Body of pancreas (tissue), 4 donors: ENCODE data around the gene EFNB1. TPM values are rescaled to one million over a fixed set of nuclear protein-coding genes. Genes with fewer than 3 reads are reported as not detected.
A peak's percentile ranks its signal among the peaks of the same experiment; 100 is the strongest.

Experiments used
- ATAC-seq: fragments of 150-250 bp; one replicate; pipeline ENCODE4 v1.9.1; 2016
- DNase-seq, 4 donors: peaks; one replicate each; pipeline ENCODE4 v3.0.0-alpha.2; 2019
- H3K27ac ChIP-seq, 4 donors: fragments of 200-600 bp; sonication (generic); 1 replicate in 3 of 4; 2 replicates in 1 of 4; pipeline versions ENCODE4 v1.5.1 to v1.6.1; 2016 to 2019; ENCODE audit warnings: mild to moderate bottlenecking in 1 of 4, mixed read lengths in 1 of 4, moderate library complexity in 1 of 4
- H3K27me3 ChIP-seq, 2 donors: fragments of 200-600 bp; sonication (generic); one replicate each; pipeline ENCODE4 v1.6.0; 2016; ENCODE audit warnings: mild to moderate bottlenecking in 1 of 2
- H3K36me3 ChIP-seq, 2 donors: fragments of 200-600 bp; sonication (generic); replicated peaks in 1 of 2; 2 replicates each; pipeline ENCODE4 v1.5.1; 2016; ENCODE audit warnings: low read depth in 2 of 2; ENCODE audit not compliant: insufficient read depth in 1 of 2
- H3K4me1 ChIP-seq: fragments of 200-600 bp; sonication (generic); one replicate; pipeline ENCODE4 v1.6.0; 2016
- H3K4me3 ChIP-seq, 2 donors: fragments of 200-600 bp; sonication (generic); 1 replicate in 1 of 2; 2 replicates in 1 of 2; pipeline ENCODE4 v1.5.1; 2016 to 2019
- H3K9me3 ChIP-seq, 3 donors: fragments of 200-600 bp; sonication (generic); 1 replicate in 2 of 3; 2 replicates in 1 of 3; pipeline ENCODE4 v1.5.1; 2016
- POLR2A ChIP-seq, 3 donors: fragments of 450-650 bp; IDR thresholded peaks; one replicate each; pipeline ENCODE4 v1.6.1; 2016; ENCODE audit warnings: antibody characterized with exemption in 3 of 3, mild to moderate bottlenecking in 2 of 3
- WGBS, 2 donors: methylation state at CpG; one replicate each; pipeline ENCODE4 v1.1.5; 2017; 5-methylcytosine and 5-hydroxymethylcytosine counted together
- intact Hi-C: fragments of 100-400 bp; cut with DNase I; formaldehyde crosslinking; loops from one replicate; pipeline ENCODE4 v1.15.1; 2023
- total RNA-seq, 2 donors: library from RNA; depleted of rRNA; stranded (reverse); fragments of >200 nt; gene quantifications; one replicate each; pipeline ENCODE4 v1.1.0, GENCODE V29; 2016
- TF ChIP-seq, protein P1 (sequence below), 7 experiments: fragments of 450-650 bp in 4 of 7; fragments of 200-600 bp in 3 of 7; sonication (generic) in 3 of 7; IDR thresholded peaks; one replicate each; pipeline ENCODE4 v1.5.1; 2016 to 2019; ENCODE audit warnings: antibody characterized with exemption in 7 of 7

The EFNB1 gene
- total RNA-seq, 2 donors from 2014 or later, result 10.9 to 12.5 TPM

DNA sequence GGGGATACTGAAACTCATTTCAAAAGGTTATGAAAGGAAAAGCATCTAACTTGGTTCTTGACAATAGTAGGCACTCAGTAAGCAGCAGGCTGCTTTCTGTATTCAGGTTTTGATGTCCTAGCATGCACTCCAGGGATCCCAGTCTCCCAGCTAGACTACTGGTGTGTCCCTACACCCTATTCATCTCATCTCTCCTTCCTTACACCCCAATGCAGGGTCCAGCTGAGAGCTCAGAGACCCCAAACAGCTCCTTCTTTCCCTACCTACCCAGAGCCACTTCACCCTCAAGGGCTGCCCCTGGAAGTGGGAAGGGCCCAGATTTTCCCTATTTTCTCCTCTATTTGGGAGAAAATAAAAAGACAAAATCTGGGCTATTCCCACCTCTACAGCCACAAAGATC, 1.6 kb upstream of the EFNB1 start:
- Histone ChIP-seq H3K9me3 (no peaks in the 10 kb centered on the region), H3K36me3 (no peaks in the 10 kb centered on the region), H3K27me3 (no peaks in the 10 kb centered on the region), H3K4me3 (no peak overlapping the region), H3K27ac (no peak overlapping the region), H3K4me1 (peaks cover 7% of the 10 kb centered on the region)
- intact Hi-C loops, result loop anchor here (5.0 to 10.0 kb wide), 2 partner anchors 235 to 398 kb away; no protein-coding TSS in a partner anchor
- DNase-seq, result no peak
- no peak for ATAC-seq
- TF ChIP-seq, protein P1, sequence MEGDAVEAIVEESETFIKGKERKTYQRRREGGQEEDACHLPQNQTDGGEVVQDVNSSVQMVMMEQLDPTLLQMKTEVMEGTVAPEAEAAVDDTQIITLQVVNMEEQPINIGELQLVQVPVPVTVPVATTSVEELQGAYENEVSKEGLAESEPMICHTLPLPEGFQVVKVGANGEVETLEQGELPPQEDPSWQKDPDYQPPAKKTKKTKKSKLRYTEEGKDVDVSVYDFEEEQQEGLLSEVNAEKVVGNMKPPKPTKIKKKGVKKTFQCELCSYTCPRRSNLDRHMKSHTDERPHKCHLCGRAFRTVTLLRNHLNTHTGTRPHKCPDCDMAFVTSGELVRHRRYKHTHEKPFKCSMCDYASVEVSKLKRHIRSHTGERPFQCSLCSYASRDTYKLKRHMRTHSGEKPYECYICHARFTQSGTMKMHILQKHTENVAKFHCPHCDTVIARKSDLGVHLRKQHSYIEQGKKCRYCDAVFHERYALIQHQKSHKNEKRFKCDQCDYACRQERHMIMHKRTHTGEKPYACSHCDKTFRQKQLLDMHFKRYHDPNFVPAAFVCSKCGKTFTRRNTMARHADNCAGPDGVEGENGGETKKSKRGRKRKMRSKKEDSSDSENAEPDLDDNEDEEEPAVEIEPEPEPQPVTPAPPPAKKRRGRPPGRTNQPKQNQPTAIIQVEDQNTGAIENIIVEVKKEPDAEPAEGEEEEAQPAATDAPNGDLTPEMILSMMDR (IDR thresholded peaks at IDR 0.05), result no peak
- no peak for TF ChIP-seq POLR2A (IDR thresholded peaks at IDR 0.05)

DNA sequence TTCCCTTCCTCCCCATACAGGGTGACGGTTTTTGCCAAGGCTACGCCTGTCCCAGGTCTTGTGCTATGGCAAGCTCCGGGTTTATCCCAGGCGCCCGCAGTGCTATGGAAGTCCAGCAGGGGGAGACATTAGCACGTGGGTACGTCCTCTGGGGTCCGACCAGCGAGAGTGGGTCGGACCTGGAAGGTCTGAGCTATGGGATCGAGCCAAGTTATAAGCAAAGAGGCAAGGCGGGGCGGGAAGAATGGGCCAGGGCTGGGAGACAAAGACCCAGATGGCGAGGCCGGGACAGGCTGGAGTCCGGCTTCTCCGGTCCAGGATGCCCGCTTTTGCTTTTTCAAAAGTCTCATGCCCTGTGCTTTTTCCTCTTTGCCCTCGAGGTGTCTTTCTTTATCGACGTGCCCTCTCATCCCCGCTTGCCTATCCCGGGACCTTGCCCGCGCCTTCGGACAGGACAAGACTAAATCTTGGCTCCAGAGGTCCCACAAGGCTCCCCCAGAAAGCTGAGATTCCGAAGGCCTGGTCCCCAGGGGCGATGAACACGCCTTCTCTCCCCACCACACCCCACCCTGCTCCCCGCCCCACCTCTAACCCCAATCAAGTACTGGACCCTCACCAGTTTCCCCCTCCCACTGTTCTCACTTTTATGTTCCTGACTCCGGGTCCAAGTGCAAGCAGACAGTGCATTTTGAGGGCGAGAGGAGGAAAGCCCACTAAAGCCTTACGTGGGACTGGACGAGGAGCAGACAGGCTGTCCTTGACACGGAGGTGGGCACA, 785 bp upstream of the EFNB1 start:
- Histone ChIP-seq H3K27ac (peak overlapping the region; percentile 6 to 74 (median 39)), H3K9me3 (no peaks in the 10 kb centered on the region), H3K27me3 (no peaks in the 10 kb centered on the region), H3K4me3 (no peak overlapping the region), H3K4me1 (peaks cover 7% of the 10 kb centered on the region), H3K36me3 (no peaks in the 10 kb centered on the region)
- TF ChIP-seq, protein P1 (IDR thresholded peaks at IDR 0.05), result peak; percentile 77 to 93 (median 89)
- no peak for TF ChIP-seq POLR2A (IDR thresholded peaks at IDR 0.05)
- intact Hi-C loops, result loop anchor here (5.0 to 10.0 kb wide), 2 partner anchors 234 to 397 kb away; no protein-coding TSS in a partner anchor
- peak; percentile 57 for ATAC-seq
- 2 to 10% methylated on average over 7 to 28 of the region's 35 CpGs for WGBS, 2 donors
- peak; percentile 83 to 89 (median 84) for DNase-seq

DNA sequence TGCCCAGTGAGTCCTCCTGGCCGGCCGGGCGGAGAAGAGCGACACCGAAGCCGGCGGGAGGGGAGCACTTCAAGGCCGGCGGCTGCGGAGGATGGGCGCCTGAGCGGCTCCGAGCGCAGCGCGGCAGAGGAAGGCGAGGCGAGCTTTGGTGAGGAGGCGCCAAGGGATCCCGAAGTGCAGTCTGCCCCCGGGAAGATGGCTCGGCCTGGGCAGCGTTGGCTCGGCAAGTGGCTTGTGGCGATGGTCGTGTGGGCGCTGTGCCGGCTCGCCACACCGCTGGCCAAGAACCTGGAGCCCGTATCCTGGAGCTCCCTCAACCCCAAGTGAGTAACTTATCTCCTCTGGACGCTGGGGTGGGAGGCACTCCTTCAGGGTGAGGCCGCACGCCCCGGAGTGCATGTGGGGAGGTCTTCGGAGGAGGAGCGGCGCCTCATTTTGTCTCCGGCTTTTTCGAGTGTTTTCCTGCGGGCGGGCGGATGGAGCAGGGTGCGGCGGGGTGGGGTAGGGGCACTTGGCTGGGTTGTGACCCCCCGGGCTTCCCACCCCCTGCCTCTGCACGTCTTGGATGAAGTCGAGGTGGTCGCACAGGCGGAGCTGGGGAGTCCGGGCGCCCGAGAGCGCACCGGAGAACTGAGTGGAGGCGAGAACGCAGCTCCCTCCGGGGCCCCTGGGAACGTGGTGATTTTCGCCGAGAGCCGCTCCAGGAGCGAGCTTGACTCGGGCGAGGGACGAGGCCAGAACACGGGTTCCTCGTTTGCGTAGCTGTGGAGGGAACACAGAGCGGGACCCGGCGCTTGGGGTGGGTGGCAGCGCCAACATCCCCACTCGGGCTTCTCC, 979 bp downstream of the EFNB1 start:
- no peaks in the 10 kb centered on the region for H3K27me3 ChIP-seq
- TF ChIP-seq, protein P1 (IDR thresholded peaks at IDR 0.05), result no peak
- peak overlapping the region in 3 of 4 donors; percentile 11 to 74 (median 62) for H3K27ac ChIP-seq
- H3K36me3 ChIP-seq, result no peaks in the 10 kb centered on the region
- intact Hi-C loops, result loop anchor here (5.0 to 10.0 kb wide), 3 partner anchors 233 to 458 kb away; no protein-coding TSS in a partner anchor
- DNase-seq, result peak in 2 of 4 donors; percentile 10 to 17
- 0 to 1% methylated on average over 12 to 60 of the region's 74 CpGs for WGBS, 2 donors
- peak; percentile 15 for ATAC-seq
- H3K4me3 ChIP-seq, result peak overlapping the region; percentile 28 to 46
- H3K4me1 ChIP-seq, result peaks cover 7% of the 10 kb centered on the region
- H3K9me3 ChIP-seq, result no peaks in the 10 kb centered on the region

DNA sequence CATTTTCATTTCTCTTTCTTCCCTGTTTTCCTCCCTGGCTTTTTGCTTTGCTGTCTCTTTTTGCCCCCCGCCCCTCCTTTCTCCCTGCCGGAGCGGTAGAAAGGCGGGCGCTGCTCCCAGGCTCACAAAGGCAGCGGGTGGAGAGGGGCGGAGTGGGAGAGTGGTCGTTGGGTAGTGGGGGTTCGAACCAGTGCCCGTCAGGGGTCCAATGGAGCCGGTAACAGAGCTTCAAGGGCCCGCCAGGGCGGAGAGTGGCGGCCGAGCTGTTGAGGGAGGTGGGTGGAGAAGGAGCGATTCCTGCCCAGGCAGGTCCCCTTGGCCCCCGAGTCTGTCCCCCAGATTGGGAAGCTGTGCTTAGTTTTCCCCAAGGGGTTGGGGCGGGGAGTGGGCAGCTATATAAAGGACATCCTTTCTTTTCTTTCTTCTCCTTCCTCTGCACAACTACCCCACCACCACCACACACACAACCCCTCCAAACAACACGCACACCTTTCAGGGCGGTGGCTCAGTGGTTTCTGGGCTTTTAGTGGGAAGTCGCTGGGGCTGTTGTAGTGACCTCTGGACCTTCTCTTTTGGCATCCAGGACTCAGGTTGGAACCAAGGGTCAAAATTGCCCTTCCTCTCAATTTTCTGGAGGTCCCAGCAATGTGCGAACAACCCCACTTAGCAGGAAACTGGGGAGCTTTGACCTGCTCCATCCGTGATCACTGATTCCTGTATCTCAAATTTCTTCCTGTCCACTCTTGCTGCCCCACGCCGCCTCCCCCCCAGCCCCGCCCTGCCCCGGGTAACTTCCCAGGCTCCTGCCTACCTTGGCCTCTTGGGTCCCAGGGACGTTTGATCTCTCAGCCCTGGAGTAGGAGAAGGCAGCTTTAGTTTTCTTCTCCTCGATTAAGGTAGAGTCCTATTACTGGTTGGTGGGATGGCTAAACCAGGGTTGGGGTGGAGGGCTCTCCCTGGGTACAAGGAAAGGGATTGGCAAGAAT, 1.9 kb downstream of the EFNB1 start:
- H3K4me1 ChIP-seq, result peaks cover 7% of the 10 kb centered on the region
- H3K4me3 ChIP-seq, result no peak overlapping the region
- no peak for ATAC-seq
- intact Hi-C loops, result loop anchor here (5.0 kb wide), 1 partner anchor 457 kb away; no protein-coding TSS in a partner anchor
- H3K9me3 ChIP-seq, result no peaks in the 10 kb centered on the region
- H3K27me3 ChIP-seq, result no peaks in the 10 kb centered on the region
- WGBS, 2 donors, result 47 to 66% methylated on average over 12 to 22 of the region's 29 CpGs
- no peaks in the 10 kb centered on the region for H3K36me3 ChIP-seq
- DNase-seq, result peak in 1 of 4 donors; percentile 8
- no peak overlapping the region for H3K27ac ChIP-seq
- no peak for TF ChIP-seq POLR2A (IDR thresholded peaks at IDR 0.05)
- TF ChIP-seq, protein P1 (IDR thresholded peaks at IDR 0.05), result no peak
